Stimulated activated CD4-positive, alpha-beta T cell treated with anti-CD3 and anti-CD28 coated beads, Interleukin-1b, Interleukin-23, amount 100 ng/mL, for 24 hours (primary cell): ENCODE measurements around the gene SSU72.
"Not testable (repeated sequence)": the region's sequence is repeated elsewhere in the genome, so short reads cannot be mapped to it uniquely, and the experiment has no call there.

ENCODE experiments used
- DNase-seq, 4 experiments: peaks; one replicate each; pipeline ENCODE4 v3.0.0-alpha.2; 2020; ENCODE audit warnings: low read depth in 4 of 4, low spot score in 1 of 4

SSU72 gene

DNA sequence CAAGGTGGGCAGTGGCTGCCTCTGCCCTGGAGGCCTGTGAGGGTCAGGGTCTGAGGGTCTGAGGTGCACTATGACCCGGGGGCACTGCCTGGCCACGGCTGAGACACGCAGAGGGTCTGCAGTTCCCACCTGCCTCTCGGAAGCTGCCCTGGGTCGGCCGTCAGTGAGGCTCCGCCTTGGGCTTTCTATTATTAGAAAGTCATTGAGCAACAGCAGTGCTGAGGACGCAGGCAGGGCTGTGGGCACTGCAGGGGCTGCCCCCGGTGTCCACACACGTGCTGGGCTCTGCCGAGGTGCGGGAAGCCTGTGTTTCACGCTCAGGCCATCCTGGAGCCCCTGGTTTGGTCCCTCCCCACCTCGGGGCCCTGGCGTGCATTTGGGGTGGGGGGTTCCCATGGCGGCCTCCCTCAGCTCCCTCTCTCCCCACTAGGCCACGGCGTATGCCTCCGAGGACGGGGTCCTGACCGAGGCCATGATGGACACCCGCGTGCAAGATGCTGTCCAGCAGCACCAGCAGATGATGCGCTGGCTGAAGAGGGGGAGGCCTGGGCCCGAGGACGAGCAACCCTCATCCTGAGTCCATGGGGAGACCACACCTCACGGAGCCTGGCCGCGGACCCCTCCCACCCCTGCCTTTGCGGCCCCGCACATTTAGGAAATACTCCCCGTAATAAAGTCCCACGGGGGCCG, 65.7 kb downstream of the SSU72 start:
- not testable (repeated sequence) for DNase-seq

DNA sequence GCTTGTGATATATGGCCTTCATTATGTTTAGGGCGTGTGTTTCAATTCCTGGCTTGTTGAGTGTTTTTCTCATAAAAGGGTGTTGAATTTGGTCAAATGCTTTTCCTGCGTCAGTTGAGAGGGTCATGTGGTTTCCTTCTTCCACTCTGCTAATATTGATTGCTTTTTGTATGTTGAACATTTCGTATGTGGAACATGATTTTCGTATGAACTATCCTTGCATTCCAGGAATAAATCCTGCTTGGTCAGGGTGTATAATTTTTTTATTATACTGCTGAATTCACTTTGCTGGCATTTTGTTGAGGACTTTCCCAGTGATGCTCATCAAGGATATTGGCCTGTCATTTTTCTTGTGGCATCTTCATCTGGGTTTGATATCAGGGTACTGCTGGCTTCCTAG, 67.4 kb downstream of the SSU72 start:
- no peak for DNase-seq

DNA sequence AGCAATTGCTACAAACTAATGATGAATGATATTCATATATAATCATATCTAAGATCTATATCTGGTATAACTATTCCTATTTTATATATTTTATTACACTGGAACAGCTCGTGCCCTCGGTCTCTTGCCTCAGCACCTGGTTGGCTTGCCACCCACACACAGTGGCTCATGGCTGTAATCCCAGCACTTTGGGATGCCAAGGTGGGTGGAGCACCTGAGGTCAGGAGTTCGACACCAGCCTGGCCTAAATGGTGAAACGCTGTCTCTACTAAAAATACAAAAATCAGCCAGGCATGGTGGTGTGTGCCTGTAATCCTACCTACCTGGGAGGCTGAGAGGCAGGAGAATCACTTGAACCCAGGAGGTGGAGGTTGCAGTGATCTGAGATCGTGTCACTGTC, 68.9 kb downstream of the SSU72 start:
- DNase-seq: not testable (repeated sequence)

DNA sequence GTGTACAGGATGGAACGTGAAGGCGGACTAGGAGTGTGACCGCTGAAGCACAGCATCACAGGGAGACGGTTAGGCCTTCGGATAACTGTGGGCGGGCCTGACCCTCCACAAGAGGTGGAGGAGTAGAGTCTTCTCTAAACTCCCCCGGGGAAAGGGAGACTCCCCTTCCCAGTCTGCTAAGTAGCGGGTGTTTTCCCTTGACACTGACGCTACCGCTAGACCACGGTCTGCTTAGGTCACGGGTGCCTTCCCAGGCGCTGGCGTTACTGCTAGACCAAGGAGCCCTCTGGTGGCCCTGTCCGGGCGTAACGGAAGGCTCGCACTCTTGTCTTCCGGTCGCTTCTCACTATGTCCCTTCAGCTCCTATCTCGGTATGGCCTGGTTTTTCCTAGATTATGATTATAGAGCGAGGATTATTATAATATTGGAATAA, 69.3 kb downstream of the SSU72 start:
- not testable (repeated sequence) for DNase-seq

DNA sequence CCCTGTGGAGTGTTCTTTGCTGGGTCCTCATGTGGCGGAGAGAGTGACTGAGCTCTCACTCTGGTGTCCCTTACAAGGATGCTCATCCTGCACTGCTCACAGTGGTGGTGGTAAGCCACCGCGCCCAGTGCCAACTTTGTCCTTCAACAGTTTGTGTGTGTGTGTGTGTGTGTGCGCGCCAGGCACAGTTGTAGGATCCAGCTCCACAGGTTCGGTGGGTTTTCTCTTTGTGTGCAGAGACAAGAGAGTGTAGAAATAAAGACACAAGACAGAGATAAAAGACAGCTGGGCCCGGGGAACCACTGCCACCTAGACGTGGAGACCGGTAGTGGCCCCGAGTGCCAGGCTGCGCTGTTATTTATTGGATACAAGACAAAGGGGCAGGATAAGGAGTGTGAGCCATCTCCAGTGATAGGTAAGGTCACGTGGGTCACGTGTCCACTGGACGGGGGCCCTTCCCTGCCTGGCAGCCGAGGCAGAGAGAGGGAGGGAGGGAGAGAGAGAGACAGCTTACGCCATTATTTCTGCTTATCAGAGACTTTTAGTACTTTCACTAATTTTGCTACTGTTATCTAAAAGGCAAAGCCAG, 69.8 kb downstream of the SSU72 start:
- DNase-seq: peak; percentile 39 to 67 (median 52)

DNA sequence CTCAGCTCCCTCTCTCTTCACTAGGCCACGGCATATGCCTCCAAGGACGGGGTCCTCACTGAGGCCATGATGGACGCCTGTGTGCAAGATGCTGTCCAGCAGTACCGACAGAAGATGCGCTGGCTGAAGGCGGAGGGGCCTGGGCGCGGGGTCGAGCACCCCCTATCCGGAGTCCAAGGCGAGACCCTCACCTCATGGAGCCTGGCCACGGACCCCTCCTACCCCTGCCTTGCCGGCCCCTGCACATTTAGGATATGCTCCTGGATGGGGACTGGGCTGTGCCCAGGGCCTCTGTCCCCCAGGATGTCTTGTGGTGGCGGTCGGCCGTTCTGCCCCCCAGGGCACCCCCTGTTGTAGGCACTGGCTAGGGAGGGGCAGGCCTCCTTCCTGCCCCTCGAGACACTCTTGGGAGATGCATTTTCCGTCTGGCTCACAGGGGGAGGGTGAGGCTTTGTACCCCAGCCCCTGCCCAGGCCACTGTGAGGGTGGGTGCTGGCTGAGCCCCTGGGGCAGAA, 79.1 kb downstream of the SSU72 start:
- not testable (repeated sequence) for DNase-seq

DNA sequence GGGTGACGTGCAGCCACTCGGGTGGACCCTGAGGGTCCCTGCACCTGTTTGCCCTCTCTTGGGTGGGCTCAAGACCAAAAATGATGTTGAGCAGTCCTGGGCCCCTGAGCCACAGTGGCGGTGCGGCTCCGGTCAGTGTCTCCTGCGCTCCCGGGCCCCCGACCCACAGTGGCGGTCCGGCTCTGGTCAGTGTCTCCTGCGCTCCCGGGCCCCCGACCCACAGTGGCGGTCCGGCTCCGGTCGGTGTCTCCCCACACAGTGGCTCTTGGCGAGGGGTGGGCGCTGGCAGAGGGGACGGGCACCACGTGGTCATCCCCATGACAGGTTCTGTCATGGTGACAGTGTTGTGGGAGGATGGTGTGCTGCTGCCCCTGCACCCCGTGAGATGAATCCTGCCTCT, 80.4 kb downstream of the SSU72 start:
- DNase-seq: not testable (repeated sequence)
